GM19395 (cell line): Measurements from ENCODE around the gene IFNL4.

Source experiments
- ATAC-seq: cut with Tn5 transposase; IDR thresholded peaks from one replicate; pipeline ENCODE4 v1.9.1; 2021; ENCODE audit warnings: mild to moderate bottlenecking, moderate library complexity; ENCODE audit not compliant: unreplicated experiment

The IFNL4 gene

DNA sequence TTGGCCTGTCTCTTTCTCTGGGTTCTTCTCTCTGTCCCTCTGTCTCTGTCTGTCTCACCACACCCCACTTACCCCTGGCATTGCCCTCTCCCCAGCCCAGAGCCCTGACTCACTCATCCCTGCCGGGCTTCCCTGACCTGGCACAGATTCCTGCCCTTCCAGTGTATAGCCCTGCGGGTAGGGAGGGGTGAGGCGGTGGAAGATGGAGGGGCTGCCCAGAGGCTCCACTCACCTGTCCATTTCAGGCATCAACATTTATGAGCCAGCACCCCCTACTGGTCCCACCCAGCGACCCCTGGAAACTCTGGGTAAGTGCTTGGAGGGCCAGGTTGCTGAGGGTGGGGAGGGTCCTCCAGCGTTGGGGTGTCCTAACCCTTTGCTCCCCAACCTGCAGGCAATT, 50.8 kb downstream of the IFNL4 start:
- ATAC-seq = no peak

DNA sequence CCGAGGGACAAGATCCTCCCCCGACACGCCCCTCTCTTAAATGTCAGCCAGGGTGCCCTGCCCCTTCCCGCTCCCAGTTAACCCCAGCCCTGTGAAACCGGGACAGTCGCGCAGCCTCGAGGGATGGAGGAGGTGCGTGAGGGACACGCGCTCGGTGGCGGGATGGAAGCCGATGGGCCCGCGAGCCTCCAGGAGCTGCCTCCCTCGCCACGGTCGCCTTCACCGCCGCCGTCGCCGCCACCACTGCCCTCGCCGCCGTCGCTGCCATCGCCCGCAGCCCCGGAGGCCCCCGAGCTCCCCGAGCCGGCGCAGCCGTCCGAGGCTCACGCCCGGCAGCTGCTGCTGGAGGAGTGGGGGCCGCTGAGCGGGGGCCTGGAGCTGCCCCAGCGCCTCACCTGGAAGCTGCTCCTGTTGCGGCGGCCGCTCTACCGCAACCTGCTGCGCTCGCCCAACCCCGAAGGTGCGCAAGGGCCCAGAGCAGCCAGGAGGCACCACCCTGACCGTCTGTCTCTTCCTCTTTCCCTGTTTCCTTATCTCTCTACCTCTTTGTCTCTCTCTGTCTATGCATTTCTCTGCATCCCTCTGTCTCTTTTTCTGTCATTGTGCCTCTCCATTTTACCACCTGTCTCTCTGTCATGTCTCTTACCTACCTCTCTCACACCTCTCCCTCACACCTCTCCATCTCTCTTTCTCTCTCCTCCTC, 51.6 kb downstream of the IFNL4 start, which contains the start of gene NCCRP1:
NCCRP1 (plus strand) TSS at position 105 of the 703 bp plus-strand sequence; CDS start at position 124, 19 bp downstream.
- no peak for ATAC-seq

DNA sequence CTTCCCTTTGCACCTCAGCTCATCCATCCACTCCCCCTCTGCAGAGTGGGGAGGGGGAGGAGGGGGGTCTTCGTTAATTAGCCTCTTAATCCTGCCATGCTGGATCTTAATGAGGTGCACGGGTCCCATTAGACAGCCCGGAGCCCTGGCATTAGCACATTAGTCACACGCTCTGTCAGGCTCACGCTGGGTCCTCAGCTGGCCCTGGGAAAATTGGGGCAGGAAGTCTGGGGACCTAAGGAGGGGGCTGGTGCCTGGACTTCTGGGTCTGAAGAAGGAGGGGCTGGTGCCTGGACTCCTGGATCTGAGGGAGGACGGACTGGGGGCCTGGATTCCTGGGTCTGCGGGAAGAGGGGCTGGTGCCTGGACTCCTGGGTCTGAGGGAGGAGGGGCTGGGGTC, 52.3 kb downstream of the IFNL4 start:
- no peak for ATAC-seq
